ELF-1 (cell line): ENCODE data around the gene TMC7.
A peak's percentile ranks its signal among the peaks of the same experiment; 100 is the strongest.
"Not testable (repeated sequence)": the region's sequence is repeated elsewhere in the genome, so short reads cannot be mapped to it uniquely, and the experiment has no call there.

Experiments used
- DNase-seq: peaks from one replicate; pipeline ENCODE4 v3.0.0-alpha.2; 2016; ENCODE audit warnings: low read depth, low spot score

The TMC7 gene

DNA sequence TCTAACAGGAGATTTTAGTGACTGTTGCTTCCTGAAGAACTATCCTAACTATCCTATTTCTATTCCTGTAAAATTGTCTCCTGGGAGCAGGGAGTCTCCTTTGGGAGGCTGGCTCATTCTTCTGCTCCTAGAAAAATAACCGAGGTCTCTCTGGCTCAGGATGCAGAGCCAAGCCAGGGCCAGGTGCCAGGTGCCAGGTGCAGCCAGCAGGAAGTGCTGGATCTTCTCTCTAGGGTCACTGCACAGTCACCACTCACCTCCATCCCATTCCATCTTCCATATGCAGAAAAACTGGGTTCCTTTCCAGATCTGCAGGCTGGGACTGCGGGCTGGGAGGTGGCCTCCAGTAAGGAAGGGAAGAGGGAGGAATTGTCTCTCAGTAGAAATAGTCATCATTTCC lies 3.8 kb upstream of the TMC7 start:
- no peak for DNase-seq

DNA sequence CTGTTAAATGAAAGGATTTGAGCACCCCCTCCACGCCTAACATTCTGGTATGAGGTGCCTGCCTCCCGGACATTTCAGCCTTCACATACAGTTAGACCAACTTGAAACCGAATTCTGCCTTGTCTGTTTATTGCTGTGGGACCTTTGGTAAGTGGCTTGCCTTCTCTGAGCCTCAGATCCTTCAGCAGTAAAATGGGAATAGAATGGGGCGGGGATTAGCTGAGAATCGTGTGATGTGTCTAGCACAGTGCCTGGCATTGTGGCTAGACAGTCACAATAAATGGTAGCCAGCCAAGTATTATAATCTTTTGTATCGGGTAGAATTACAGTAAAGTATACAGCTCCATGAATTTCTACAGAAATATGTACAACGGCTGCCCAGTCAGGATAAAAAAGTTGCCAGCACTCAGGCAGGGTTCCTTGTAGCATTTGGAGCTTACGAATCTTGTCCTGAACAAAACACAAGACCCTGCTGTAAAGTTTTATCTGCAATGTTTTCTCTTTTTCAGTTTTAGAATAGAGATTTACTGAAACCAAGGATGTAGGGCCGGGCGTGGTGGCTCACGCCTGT lies 786 bp downstream of the TMC7 start:
- DNase-seq: no peak

DNA sequence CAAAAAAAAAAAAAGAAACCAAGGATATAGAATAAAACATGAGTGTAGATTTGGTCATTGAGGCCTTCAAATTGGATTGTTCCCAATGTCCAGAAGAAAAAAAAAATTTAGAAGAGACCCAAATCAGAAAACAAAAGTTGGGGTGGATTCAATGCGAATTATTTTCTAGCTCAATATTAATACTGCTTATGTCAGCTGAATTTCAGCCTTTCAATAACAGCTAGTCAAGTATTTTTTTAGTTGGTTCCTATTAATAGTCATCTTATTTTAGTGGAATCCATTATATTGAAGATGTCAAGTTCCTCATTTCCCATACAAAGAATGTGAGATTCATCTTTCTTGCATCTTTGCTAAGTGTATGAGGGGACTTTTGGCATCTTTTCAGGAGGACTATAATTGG lies 1.5 kb downstream of the TMC7 start:
- DNase-seq: not testable (repeated sequence)

- DNase-seq: not testable (repeated sequence)
Observed at GRCh38 chr16:18991731-18992130, 8.0 kb downstream of the TMC7 start.

DNA sequence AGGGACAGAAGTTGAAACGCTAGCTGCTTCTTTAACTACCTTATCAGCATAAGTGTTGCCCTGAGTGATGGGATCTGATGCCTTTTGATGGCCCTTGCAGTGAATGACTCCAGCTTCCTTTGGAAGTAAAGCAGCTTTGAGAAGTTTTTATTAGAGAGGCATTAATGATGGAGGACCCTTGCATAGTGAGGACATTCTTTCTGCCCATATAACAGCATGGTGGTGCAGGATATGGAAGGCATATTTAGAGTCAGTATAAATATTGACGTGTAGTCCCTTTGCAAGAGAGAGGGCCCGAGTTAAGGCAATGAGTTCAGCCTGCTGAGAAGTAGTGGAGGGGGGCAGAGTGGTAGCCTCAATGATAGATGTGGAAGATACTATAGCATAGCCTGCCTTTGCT lies 9.8 kb downstream of the TMC7 start:
- not testable (repeated sequence) for DNase-seq

GRCh38 chr16:18994181-18994580 lies 10.4 kb downstream of the TMC7 start:
- not testable (repeated sequence) for DNase-seq

DNA sequence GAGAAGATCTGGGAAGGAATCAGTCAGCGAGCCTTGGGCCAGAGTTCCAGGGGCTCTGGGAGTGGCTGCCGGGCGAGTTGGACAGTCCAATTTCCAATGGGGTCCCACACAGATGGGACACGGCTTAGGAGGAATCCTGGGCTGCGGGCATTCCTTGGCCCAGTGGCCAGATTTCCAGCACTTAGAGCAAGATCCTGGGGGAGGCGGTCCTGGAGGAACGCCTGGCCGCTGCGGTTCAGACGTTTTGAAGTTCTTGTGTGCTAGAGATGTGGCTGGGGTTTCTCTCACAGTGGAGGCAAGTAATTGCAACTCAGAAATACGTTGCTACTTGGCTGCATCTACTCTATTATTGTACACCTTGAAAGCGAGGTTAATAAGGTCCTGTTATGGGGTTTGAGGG lies 11.7 kb downstream of the TMC7 start:
- not testable (repeated sequence) for DNase-seq

DNA sequence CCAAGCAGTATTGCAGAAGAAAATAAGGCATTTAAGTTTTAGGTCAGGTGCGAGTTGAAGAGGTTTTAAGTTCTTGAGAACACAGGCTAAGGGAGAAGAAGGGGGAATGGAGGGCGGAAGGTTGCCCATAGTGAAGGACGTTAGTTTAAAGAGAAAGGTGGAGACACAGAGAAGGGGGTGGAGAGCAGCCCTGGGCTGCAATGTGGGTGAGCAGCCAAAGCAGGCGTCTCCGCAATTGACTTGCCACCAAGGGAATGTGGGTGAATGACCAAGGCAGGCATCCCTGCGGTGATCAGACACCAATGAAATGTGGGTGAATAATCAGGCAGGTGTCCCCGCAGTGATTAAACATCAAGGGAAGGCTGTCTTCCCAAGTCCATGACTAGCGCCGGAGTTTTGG lies 12.8 kb downstream of the TMC7 start:
- DNase-seq: not testable (repeated sequence)

DNA sequence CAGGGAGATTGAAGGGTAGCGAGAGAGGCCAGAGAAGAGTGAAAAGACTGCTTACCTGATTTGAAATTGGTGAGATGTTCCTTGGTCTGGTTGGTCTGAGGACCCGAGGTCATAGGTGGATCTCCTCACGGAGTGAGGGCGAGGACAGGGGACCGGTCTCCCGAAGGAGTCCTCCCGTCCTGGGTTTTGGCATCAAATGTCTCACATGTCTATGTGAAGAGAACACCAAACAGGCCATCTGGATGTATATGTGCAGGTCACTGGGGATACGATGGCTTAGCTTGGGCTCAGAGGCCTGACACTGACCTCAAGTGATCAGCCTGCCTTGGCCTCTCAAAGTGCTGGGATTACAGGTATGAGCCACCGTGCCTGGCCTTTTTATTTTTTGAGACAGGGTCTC lies 13.3 kb downstream of the TMC7 start:
- DNase-seq: not testable (repeated sequence)

DNA sequence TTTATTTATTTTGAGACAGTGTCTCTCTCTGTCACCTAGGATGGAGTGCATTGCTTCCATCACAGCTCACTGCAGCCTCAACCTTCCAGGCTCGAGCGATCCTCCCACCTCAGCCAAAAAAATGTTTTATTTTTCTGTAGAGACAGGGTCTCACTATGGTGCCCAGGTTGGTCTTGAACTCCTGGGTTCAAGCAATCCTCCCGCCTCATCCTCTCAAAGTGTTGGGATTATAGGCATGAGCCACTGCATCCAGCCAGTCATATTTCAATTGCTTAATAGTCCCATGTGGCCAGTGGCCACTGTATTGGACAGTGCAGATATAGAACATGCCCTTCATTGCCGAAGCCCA lies 15.3 kb downstream of the TMC7 start:
- DNase-seq: no peak

DNA sequence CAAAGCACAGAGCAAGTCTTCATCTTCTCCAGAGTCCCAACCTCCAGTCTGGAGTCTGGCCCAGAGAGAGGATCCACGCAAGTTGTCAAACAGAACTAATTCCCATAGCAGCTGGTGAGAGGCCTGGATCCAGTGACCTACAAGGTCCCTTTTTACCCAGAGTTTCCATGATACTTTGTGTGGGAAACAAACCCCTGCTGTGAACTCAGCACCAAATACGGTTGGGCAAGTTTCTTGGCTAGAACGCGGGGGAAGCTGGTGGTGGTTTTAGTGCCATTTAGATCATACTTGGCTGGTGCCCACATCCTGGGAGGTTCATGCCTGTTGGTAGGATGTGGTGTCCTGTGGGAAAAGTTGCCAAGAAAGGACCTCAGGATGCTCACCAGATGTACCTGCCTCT lies 18.1 kb downstream of the TMC7 start:
- DNase-seq: no peak

- DNase-seq: no peak
Observed at GRCh38 chr16:19003935-19004334, 20.2 kb downstream of the TMC7 start.

DNA sequence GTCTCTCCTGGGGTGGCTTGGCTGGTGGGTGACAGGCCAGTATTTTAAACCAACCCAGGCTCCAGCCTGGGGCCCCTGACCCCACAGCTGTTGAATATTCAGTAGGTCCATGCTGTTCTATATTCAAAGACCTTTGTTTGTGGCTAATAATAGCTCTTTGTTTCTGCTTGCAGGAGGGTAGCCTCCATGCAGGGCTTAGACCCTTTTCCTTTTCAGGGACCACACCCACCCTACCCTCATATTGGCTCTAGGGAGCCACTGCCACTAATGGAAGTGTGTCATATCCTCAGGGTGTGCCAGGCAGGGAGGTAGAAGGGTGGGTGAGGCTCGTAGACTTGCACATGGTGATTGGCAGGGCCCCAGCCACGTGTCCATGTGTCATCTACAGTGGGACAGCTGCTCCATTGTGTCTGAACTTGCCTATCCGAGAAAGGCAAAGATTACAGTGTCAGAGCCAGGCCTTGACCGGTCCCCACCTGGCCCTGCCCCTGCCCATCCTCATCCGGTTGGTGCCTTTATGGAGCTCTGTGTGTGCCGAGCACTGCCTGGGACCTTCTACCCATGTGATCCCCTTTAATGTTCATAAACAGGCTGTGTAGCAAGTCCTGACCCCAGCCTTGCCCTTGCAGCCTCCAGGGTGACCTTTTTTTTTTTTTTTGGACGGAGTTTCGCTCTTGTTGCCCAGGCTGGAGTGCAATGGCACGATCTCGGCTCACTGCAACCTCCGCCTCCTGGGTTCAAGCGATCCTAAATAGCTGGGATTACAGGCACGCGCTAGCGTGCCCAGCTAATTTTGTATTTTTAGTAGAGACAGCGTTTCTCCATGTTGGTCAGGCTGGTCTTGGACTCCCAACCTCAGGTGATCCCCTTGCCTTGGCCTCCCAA lies 22.1 kb downstream of the TMC7 start:
- peak; percentile 53 for DNase-seq

DNA sequence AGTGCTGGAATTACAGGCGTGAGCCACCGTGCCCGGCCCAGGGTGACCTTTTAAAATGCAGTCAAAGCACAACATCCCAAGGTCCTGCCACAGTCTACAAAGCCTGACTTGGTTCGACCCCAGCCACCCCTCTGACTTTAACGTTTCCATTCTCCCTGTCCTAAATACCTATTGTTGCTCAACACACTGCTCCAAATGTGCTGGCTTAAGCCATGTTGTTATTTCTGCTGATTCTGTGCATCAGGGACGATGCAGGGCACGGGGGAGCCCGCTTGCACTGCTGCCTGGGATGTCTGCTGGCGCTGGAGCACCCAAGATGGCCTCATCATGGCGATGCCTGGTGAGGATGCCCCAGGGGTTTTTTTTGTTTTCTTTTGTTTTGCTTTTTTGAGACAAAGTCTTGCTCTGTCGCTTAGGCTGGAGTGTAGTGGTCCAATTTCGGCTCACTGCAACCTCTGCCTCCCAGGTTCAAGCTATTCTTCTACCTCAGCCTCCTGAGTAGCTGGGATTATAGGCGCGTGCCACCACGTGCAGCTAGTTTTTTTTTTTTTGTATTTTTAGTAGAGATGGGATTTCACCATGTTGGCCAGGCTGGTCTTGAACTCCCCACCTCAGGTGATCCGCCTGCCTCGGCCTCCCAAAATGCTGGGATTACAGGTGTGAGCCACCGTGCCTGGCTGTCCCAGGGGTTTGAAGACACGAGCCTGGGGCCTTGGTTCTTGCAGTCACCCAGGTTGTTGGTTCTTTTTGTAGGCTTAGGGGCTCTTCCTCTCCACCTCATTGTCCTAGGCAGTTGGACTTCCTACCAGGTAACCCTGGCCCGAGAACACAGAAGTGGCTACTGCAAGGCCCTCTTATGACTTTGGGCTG lies 22.9 kb downstream of the TMC7 start:
- DNase-seq: no peak

DNA sequence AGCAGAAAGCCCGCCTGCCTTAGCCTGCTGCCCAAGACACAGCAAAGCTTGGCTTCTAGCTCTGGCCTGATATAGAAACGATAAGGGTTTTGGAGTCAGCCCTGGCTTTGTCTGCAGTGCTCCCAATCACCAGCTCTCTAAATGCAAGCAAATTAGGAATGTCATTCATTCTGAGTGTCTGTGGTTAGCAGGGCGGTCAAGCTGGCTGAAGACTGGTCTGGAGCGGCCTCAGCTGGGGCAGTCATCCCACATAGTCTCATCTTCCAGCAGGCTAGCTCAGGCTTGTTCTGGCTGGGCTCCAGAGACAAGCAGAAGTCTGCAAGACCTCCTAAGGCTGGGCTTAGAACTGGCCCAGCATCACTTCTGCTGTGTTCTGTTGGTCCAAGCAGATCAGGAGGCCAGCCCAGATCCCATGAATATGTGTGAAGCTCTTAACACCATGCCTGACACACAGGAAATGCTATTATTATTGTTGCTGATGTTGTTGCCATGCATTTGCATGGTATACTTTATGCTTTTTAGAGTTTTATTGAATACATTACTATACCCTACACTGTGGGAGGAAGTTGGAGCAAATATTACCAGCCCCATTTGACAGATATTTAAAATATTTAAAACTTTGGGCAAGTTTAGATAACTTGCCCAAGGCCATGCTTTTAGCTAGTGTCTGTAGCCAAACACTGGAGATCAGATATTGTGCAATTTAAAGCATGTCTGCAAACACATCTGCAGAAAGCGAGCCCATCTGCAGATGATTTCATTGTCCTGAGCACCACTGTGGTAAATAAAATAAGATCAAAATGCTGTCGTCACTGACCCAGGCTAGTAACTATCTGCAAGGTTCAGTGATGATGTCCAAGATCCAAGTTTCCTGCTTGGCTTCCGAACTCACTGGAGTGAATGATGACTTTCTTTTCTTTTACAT lies 24.8 kb downstream of the TMC7 start:
- DNase-seq: peak; percentile 88

- no peak for DNase-seq
Observed at GRCh38 chr16:19011169-19011731, 27.5 kb downstream of the TMC7 start.

DNA sequence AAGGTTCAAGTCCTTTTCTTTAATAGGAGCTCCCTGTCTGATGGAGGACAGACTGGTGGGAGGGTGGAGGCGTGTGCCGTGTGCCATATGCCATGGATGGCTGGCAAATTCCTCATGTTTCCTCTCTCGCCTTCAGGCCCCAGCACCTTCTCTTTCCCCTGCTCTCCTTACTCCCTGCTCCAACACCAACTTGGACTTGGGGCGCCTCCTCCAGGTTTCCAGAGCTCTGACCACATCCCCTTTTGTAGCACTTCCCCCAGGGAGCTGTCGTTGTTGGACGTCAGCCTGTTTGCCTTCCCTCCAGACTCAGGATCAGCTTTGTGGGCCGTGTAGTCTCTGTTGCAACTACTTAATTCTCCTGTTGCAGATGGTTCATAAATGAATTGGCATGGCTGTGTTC lies 30.7 kb downstream of the TMC7 start:
- DNase-seq: no peak

- DNase-seq: no peak
Observed at GRCh38 chr16:19017179-19017578, 33.4 kb downstream of the TMC7 start.

DNA sequence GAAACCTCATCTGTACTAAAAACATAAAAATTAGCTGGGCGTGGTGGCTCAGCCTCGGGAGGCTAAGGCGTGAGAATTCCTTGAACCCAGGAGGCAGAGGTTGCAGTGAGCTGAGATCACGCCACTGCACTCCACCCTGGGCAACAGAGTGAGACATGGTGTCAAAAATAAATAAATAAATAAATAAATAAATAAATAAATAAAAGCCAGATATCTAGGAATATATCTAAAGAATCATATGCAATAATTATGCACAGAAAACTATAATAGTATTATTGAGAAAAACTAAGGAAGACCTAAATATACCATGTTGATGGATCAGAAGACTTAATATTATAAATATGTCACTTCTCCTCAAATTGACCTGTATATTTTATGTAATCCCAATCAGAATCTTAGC lies 37.0 kb downstream of the TMC7 start:
- DNase-seq: no peak

DNA sequence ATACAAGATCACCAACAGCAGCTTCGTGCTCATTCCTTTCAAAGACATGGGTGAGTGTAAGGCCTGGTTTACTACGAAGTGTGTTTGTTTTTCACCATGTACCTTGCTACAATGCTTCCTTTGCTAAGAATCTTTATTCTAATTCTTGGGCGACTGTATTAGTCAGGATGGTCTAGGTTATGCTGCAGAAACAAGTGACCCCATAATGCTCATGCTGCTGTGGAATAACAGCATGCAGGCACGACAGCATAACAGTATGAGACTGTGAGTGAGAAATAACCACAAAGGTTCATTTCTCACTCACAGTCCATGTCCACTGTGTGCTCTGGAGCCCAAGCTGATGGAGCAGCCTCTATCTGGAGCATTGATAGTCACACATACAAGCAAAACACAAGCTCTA lies 38.0 kb downstream of the TMC7 start:
- no peak for DNase-seq

- DNase-seq: no peak
Observed at GRCh38 chr16:19027416-19027815, 43.7 kb downstream of the TMC7 start.
